Glutamatergic neuron (in vitro differentiated cells): Measurements from ENCODE around the gene ZMIZ1. TPM values are rescaled to one million over a fixed set of nuclear protein-coding genes. Genes with fewer than 3 reads are reported as not detected.

Experiments used
- DNase-seq: peaks from one replicate; pipeline ENCODE4 v3.0.0; 2022
- H3K27ac Mint-ChIP-seq: one replicate; pipeline ENCODE4 v1.8.0; 2020; ENCODE audit warnings: mild to moderate bottlenecking, mixed read lengths, inconsistent platforms; ENCODE audit not compliant: unreplicated experiment
- H3K27me3 Mint-ChIP-seq: one replicate; pipeline ENCODE4 v1.8.0; 2020; ENCODE audit warnings: mild to moderate bottlenecking, moderate library complexity, mixed read lengths, inconsistent platforms; ENCODE audit not compliant: unreplicated experiment
- H3K36me3 Mint-ChIP-seq: one replicate; pipeline ENCODE4 v1.8.0; 2020; ENCODE audit warnings: mild to moderate bottlenecking, mixed read lengths, inconsistent platforms; ENCODE audit not compliant: unreplicated experiment
- H3K4me1 Mint-ChIP-seq: one replicate; pipeline ENCODE4 v1.8.0; 2020; ENCODE audit warnings: mild to moderate bottlenecking, low read depth, mixed read lengths, inconsistent platforms; ENCODE audit not compliant: unreplicated experiment
- H3K4me3 Mint-ChIP-seq: one replicate; pipeline ENCODE4 v1.8.0; 2020; ENCODE audit warnings: mild to moderate bottlenecking, mixed read lengths, inconsistent platforms; ENCODE audit not compliant: unreplicated experiment
- H3K9me3 Mint-ChIP-seq: one replicate; pipeline ENCODE4 v1.8.0; 2020; ENCODE audit warnings: mild to moderate bottlenecking, moderate library complexity, mixed read lengths, inconsistent platforms; ENCODE audit not compliant: unreplicated experiment
- CTCF ChIP-seq: fragments of 200-600 bp; sonication (generic); IDR thresholded peaks from one replicate; pipeline ENCODE4 v1.5.0; 2021; ENCODE audit not compliant: partially characterized antibody, unreplicated experiment
- total RNA-seq: library from RNA; stranded (reverse); fragmentation: NEBNext Ultra II Directional; extraction: Animal tissue kit (Norgen Biotek cat#: 25700); gene quantifications from one replicate; pipeline ENCODE4 v1.2.1, GENCODE V29; 2021; ENCODE audit not compliant: unreplicated experiment

ZMIZ1 gene
- total RNA-seq, 1 donor from 2014 or later, result 230 TPM

GRCh38 chr10:79361726-79362397 lies 293.1 kb downstream of the ZMIZ1 start:
- Mint-ChIP-seq H3K4me3 (no peak overlapping the region), H3K9me3 (no peaks in the 10 kb centered on the region), H3K4me1 (no peaks in the 10 kb centered on the region), H3K36me3 (no peaks in the 10 kb centered on the region), H3K27me3 (peaks cover 2% of the 10 kb centered on the region), H3K27ac (no peak overlapping the region)
- no peak for TF ChIP-seq CTCF
- DNase-seq, result no peak
